ENCODE data around the gene SDCCAG8.
A peak's percentile ranks its signal among the peaks of the same experiment; 100 is the strongest.
"Not testable (repeated sequence)": the region's sequence is repeated elsewhere in the genome, so short reads cannot be mapped to it uniquely, and the experiment has no call there.

Gene SDCCAG8

DNA sequence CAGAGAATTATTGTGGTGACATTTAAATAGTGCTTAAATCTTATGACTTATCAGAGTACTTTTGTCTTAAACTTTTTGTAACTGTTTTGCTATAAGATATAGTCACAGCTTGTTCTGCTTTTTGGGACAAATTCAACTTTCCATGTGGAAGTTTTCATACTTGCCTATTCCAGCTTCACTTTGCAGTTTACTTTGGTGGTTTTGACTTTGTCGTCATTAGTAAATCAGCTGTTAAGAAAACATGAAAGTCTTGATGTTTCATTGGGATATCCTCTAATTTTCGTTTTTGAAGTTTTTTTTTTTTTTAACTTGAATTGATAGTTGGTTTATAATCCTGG, 31.3 kb downstream of the SDCCAG8 start:
- DNase-seq, result no peak

DNA sequence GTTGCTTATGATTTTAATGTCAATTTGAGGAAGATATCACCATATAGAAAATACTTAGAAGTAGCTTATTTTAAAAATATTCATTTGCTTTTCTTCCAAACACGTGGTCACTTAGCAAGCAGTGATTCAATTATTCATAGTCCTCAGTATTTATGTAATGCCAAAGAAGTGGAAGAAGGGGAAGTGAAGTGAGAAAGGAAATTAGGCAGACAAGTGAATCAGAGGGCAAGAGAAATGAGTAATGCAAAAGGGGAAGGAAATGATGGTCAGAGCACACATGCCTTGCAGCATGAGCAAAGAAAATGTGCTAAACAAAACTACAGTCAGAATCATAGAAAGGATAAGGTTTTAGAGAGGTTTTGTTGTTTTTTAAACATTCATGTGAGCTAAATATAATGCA, 31.8 kb downstream of the SDCCAG8 start:
- no peak for DNase-seq

DNA sequence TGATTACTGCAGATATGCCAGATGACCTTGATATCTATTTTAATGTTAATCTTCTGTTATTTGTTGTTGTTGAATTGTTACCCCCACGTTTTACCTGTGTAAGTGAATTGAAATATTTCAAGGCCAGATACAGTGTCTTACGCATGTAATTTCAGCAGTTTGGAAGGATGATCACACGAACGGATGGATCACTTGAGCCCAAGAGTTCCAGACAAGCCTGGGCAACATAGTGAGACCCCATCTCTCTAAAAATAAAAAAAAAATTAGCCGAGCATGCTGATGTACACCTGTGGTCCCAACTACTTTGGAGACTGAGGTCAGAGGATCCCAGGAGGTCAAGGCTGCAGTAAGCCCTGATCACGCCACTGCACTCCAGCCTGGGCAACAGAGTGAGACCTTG, 32.2 kb downstream of the SDCCAG8 start:
- DNase-seq, result no peak

DNA sequence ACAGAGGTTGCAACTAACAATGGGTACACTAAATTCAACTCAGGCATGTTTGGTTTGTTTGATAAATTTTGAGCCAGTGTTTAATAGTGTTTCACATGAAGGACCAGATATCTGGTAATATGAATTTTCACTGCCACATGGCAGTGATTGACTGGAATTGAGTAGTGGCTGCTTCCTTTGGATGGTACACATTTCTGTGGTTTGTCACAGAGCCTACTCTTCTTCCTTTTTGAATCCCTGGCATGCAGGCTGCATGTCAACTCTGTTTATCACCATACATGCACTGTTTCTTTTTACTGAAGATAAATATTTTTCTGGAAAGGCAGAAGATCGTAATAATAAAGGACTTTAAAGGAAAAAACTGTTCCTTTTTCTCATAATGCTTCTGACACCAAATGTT, 35.5 kb downstream of the SDCCAG8 start:
- no peak for DNase-seq

DNA sequence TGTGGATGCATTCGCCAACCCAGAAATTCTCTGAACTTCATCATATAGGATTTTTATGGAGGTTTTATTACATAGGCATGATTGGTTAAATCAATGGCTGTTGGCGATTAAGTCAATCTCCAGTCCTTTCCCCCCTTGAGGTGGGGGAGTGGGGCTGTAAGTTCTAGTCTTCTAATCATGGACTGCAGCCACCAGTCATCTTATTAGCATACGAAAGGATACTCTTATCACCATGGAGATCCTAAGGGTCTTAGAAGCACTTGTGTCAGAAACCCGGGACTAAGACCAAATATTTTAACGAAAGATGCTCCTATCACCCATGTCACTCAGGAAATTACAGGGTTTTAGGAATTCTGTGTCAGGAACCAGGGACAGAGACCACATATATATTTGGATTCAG, 36.3 kb downstream of the SDCCAG8 start:
- DNase-seq, result no peak

DNA sequence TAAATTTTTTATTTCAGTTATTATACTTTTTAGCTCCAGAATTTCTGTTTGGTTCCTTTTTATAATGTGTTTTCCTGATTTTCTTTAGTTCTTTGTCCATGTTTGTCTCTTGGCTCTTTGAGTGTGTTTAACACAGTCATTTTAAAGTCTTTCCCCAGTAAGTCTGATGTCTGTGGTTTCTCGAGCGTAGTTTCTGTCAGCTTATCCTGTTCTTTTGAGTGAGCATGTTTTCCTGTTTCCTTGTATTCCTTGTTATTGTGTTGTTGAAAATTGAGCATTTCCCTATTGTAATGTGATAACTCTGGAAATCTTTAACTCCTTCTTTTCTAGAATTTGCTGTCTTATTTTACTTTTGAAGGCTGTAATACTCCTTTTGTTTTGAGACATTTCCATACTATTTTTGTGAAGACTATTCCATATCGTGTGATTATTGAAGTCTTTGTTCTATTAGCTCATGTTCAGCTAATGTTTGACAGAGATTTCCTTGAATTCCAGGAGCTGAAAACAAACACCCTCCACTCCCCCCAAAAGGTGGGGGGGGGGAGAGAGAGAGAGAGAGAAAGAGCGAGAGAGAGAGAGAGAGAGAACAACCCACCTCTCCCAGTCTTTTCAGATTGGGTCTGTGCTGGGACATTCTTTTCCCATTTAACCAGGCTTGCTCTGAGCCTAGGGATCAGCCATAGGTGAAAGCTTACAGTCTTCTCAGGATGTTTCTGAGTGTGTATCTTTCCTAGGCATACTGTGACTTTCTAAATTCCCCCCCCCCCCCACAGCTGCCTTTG, 38.3 kb downstream of the SDCCAG8 start:
- no peak for DNase-seq

DNA sequence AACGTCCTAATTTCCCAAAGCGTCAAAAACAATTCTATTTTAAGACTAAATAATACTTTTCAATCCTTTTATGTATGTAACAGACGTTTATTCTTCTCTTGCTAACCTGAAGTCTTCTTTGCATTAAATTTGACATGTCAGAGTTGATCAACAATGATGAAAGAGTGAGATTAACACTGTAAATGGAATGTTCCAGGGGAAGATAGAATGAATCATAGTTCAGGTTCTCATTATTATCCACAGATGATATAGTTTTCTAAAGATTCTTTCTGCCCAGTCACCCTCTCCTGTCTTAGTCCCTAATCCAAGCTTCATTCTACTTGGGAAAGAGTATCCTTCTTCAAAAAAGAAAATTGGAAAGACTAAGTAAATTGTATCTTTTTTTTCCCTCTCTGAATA, 38.9 kb downstream of the SDCCAG8 start:
- DNase-seq, result no peak

DNA sequence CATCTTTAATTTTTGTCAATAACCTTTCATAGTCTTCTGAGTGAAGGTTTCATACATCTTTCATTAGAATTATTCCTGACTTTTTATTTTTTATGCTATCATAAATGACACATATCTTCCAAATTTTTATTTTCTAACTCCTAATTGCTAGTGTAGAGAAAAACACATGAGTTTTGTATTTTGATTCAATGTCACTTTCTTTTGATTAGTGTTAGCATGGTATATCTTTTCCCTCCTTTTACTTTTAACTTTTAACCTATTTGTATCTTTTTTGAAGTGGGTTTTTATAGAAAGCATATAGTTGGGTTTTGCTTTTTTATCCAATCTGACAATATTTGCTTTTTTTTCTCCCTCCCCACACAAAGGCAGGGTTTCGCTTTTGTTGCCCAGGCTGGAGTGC, 43.2 kb downstream of the SDCCAG8 start:
- DNase-seq, result no peak

DNA sequence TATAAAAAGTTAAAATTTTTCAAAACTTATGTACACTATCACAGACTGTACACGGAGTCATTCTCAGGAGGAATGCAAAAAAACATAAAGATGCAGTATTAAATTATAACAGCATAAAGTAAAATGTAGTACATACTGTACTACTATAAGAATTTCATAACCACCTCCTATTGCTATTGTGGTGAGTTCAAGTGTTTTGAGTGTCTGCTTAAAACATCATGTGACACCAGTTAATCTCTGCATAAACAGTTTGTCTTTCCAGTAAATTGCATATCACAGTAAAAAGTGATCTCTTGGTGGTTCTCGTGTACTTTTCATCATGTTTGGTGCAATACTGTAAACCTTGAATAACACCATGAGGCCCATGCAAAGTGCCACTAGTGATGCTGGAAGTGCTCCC, 45.2 kb downstream of the SDCCAG8 start:
- no peak for DNase-seq

DNA sequence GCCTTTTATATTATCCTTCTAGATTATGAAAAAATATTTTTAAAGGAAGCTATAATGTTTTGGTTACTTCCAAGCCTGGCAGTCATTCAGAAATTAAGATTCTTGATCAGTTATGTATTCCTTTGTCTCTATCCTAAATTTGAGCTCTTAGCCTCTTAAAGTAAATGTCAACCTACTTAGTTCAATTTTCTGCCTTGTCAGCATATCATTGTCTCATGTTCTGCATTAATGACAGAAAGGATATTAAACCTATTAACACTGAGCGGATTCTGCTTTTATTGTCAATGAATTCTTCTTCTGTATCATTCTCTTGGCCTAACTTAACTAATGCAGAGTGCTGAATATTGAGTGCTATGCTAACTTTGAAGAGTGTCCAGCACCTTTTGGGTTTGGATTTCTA, 56.0 kb downstream of the SDCCAG8 start:
- no peak for DNase-seq

DNA sequence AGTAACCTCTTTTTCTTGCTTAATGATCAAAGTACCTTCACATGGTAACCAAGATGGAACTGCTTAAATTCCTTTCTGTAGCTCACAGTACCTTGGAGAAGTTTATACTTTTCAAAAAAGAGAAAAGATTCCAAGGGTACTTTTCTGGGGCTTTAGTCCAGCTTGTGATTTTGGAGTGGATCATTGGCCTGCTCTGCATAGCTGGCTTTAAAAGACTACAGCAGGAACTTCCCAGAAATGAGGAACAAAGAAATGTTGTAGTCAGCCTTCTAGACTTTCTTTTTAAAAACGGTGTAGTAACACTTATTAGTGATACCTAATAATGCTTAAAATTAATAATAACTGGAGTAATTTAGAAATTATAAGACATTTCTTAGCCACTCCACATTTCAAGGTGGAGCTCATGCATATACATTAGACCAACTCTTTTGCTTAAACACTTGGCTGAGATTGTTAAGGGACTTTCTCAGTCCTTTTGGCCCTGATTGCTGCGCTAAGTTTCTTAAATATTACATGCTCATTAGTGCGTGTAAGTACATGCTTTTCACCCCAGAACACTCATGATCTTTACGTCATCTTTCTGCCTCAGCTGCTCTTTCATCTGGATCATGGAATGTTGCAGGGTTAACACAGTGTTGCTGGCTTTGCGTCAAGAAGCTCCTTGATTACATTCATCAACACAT, 57.3 kb downstream of the SDCCAG8 start:
- DNase-seq, result peak; percentile 44

DNA sequence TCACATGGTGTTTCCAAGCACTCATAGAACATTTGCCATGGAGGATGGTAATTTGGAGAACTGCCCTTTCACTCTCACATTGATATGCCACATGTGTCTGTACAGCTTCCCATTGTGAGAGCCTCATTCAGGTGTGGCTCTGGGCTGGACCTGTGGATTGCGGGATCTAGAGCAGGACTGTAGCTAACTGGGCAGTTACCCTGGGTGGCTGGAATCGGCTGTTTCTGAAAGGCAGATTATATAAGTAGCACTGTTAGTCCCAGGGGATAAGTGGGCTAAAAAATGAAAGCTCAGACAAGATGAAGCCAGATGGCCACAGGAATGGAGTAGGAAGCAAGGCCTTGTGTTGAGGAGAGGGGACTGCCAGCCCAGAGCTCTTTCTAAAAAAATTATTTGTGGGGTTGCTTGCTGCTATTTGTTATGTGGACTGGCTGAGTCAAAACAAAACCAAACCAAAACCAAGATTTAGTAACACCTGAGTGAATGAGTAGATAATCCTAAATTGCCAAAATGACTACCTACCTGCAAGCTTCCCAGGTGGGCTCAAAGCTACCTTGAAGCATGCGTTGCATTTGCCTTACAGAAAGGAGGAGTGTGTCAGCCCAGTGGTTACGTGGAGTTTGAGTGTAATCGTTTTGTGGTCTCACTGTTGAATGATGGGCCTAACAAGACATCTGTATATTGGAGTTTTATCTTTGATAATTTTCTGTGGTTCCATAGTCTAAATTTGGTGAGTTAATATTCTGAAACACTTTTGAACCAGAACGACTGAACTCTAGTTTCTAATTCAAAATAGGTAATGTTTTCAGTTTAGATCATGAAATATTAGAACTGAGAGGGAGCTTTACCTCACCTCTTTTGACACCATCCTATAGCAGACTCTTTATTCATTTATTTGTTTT, 58.0 kb downstream of the SDCCAG8 start:
- DNase-seq, result no peak

DNA sequence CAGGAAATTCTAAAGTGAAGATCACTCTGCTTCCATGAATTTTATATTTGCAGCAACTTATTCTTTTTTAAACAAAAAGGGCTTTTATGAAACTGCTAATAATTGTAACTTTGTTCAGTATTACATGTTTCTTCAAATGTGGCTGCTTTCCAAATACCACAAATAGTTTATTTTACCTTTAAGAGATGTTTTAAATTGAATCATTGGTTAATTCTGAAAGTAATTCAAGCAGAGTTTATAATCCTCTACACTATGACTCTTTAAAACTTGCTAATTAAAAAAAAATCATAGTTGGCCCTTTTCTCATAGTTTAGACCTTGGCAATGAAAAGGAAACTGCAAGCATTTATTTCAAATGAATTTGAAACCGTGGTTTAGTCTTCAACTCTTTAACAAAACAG, 59.6 kb downstream of the SDCCAG8 start:
- no peak for DNase-seq

DNA sequence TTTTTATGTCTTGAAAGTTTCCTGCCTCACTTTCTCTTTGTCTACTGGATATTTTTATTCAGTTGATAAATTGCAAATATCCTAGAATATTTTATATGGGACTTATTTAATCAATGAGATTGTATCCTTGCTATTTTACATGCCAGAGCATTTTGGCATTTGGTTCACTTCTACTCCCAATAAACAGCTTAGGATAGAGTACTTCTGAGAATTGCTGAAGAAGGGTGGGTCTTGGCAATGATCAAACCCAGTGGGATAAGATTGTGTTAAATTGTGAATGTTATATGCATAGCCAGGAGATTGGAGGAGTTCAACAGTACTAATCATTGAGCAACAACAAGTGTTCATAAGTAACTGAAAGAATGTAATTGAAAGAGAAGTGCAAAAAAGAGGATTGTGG, 60.1 kb downstream of the SDCCAG8 start:
- DNase-seq, result no peak

DNA sequence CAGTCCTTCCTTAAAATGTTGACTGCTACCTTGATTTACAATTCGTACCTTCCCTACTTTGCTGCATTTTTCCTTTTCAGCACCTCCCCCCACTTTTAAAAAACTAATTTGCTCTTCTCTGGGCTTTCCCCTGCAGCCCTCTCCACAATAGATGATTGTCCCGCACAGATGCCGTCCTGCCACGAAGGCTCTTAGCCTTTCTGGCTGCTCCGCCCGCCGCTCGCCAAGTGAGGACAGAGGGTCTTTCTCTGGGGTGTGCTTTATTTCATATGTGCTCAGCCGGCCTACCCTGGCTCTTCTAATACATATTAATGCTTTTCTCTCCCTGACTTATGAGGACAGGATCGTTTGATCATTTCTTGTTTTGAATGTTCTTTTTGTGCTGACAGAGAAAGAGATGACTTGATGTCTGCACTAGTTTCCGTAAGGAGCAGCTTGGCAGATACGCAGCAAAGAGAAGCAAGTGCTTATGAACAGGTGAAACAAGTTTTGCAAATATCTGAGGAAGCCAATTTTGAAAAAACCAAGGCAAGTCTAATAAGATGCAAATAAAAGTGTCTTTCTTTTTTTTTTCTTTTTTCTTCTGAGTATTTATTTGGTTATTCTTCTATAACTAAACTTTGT, 60.6 kb downstream of the SDCCAG8 start:
- no peak for DNase-seq

DNA sequence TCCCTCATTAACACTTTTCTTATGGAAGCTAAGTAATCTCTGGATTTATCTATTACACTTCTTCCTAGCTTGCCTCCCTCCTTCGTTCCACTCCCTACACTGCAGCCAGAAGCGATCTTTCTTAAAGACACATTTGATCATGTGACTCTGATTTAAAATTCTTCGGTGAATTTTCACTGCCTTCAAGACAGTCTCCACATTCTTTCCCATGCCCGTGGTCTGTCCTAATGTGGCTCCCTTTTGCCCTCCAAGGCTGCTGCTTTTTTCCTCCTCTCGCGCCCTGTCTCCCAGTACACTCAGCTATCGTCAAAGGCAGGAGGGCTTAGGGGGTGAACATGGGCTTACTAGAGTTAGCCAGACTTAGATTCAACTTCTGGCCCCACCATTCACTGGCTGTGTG, 64.4 kb downstream of the SDCCAG8 start:
- no peak for DNase-seq

DNA sequence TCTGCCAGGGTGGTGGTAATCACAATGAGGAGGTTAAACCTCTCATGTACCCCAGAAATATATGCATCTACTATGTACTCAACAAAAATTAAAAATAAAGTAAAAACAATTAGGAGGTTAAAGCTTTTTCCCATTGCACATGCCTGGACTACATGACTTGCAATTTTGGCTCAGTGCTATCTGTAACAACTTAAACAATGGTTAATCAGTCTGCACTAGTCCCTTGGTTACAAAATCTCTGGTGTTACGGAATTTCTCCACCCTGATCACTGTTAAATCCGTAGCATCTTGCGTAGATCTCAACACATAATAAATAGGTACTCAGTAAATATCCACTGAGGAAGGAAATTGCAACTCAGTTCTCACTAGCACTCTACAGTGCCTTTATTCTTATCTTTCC, 66.5 kb downstream of the SDCCAG8 start:
- DNase-seq, result no peak

DNA sequence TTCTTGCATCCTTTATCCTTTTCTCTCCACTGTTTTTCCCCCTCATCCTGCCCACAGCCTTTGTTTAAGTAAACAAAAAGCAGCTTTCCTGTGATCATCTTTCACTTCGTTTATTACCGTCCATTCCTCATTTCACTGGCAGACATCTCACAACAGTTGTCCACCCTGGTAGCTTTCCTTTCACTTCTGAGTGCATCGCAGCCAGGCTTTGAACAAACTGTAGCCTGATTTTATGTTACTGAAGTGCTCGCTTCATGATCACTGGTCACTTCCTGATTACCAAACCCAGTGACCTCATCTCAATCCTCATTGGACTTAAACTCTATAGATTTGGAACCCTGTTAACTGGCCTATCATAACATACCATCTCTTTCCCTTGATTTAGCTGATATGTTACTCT, 67.7 kb downstream of the SDCCAG8 start:
- DNase-seq, result no peak

DNA sequence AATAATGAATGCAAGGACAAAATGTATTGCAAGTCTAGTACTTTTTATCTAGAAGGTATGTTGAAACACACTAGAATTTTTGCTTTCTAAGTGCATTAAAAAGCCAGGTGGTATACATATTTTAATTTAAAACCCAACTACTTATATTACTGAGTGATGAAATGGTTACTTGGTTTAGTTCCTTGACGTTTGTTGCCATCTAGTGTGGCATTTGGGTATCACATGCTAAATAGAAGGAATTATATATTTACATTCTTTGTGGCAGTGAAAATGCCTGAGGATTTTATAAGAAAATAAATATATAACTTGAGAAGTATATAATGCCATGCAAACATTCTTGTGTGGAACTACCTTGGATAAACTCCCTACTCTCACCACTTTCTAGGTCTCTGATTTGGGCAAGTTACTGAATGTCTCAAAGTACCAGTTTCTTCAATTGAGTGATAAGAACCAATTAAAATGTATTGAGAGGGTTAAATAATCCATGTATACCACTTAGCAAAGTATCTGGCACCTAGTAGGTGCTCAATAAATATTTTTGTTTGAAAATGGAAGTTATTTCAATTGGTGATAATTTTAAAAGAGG, 69.6 kb downstream of the SDCCAG8 start:
- peak; percentile 88 for DNase-seq

DNA sequence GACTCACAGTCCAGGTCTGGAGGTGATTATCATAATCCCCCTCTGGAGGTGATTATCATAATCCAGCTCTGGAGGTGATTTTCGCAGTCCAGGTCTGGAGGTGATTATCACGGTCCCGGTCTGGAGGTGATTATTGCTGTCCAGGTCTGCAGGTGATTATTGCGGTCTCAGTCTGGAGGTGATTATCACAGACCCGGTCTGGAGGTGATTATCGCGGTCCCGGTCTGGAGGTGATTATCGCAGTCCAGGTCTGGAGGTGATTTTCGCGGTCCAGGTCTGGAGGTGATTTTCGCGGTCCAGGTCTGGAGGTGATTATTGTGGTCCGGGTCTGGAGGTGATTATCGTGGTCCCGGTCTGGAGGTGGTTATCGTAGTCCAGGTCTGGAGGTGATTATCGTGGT, 76.6 kb downstream of the SDCCAG8 start:
- DNase-seq, result no peak

DNA sequence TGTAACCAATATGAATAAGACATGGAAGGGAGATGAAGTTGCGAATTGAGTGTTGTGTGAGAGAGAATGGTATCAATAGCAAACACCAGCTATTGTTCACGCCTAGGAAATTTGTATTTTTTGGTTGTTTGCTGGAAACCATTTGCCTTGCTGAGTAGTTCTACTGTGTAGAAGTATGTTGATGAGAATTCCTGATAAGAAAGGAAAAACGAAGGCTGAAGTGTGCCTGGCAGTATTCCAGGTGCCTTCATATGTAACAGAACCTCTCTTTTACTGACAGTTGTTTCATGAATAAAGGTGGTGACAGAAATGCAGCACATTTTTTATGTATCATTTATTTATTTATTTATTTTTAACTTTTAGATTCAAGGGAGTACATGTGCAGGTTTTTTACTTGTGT, 79.5 kb downstream of the SDCCAG8 start:
- no peak for DNase-seq

DNA sequence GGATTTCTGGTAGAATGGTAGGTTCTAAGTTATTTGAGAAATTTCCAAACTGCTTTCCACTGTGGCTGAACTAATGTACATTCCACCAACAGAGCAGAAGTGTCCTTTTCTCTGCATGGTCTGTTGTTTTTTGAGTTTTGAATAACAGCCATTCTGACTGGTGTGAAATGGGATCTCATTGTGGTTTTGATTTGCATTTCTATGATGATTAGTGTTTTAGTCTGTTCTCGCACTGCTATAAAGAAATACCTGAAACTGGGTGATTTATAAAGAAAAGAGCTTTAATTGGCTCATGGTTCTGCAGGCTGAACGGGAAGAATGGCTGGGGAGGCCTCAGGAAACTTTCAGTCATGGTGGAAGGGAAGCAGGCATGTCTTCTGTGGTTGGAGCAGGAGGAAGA, 80.3 kb downstream of the SDCCAG8 start:
- no peak for DNase-seq

DNA sequence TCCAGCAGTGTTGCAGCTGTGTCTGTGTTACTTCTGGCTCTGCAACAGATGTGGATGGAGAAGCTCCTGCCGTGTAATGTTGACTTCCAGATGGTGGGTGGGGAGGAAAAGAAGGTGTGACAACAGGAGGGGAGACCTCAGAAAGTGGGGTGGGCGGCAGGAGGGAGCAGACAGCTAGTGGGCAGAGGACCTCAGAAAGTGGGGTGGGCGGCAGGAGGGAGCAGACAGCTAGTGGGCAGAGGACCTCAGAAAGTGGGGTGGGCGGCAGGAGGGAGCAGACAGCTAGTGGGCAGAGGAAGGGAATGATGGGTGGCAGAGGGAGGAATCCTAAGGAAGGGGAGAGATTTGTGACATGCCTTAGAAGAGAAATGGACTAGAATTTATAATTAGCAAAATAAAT, 83.0 kb downstream of the SDCCAG8 start:
- DNase-seq, result not testable (repeated sequence)

Data from eye (tissue), 1 donor.